PC-3 (cell line): ENCODE measurements around the gene RALY. TPM values are rescaled to one million over a fixed set of nuclear protein-coding genes. Genes with fewer than 3 reads are reported as not detected.

Source experiments
- ATAC-seq: fragments of 200-7000 bp; cut with Tn5 transposase; 2 replicates; pipeline ENCODE4 v1.9.1; 2020; ENCODE audit warnings: mild to moderate bottlenecking, moderate library complexity
- BruUV-seq: library from RNA; stranded (reverse); fragments of 400-500 nt; replicated peaks from 2 replicates; lab custom pipeline; 2021; lab: Mats Ljungman, UMichigan
- CTCF ChIA-PET: fragments of 300-600 bp; sonication (Branson Sonifier 250); formaldehyde crosslinking; loops from one replicate; lab custom pipeline; 2022; ENCODE audit warnings: antibody characterized with exemption; lab: Charles Lee
- POLR2A ChIA-PET: fragments of 300-600 bp; sonication (Branson Sonifier 250); formaldehyde crosslinking; loops from one replicate; lab custom pipeline; 2022; ENCODE audit warnings: antibody characterized with exemption; ENCODE audit not compliant: unreplicated experiment; lab: Charles Lee
- DNase-seq: peaks from one replicate; pipeline ENCODE4 v3.0.0-alpha.2; 2015
- H2AFZ ChIP-seq: fragments of 300-600 bp; sonication (generic); 2 replicates; pipeline ENCODE4 v1.6.0; 2016; ENCODE audit warnings: antibody characterized with exemption, low read length
- H3F3A ChIP-seq: fragments of 300-600 bp; sonication (generic); one replicate; pipeline ENCODE4 v1.6.0; 2017; ENCODE audit warnings: antibody characterized with exemption, low read length, control low read depth, mild to moderate bottlenecking; ENCODE audit not compliant: unreplicated experiment
- H3K27ac ChIP-seq: fragments of 300-600 bp; sonication (generic); 2 replicates; pipeline ENCODE4 v1.5.1; 2016; ENCODE audit warnings: mild to moderate bottlenecking, low read length
- H3K27me3 ChIP-seq: fragments of 300-600 bp; sonication (generic); 2 replicates; pipeline ENCODE4 v1.6.1; 2016; ENCODE audit warnings: low read length, mixed read lengths
- H3K36me3 ChIP-seq: fragments of 300-600 bp; sonication (generic); 2 replicates; pipeline ENCODE4 v1.6.1; 2016; ENCODE audit warnings: low read depth, mixed run types, low read length, mixed read lengths
- H3K4me1 ChIP-seq: fragments of 300-600 bp; sonication (generic); 2 replicates; pipeline ENCODE4 v1.5.1; 2016; ENCODE audit warnings: low read length; ENCODE audit not compliant: insufficient read depth
- H3K4me2 ChIP-seq: fragments of 300-600 bp; sonication (generic); 2 replicates; pipeline ENCODE4 v1.6.0; 2016; ENCODE audit warnings: low read length
- H3K4me3 ChIP-seq: fragments of 300-600 bp; sonication (generic); 2 replicates; pipeline ENCODE4 v1.5.1; 2016; ENCODE audit warnings: mild to moderate bottlenecking, low read length, mixed read lengths
- H3K79me2 ChIP-seq: fragments of 300-600 bp; sonication (generic); 2 replicates; pipeline ENCODE4 v1.6.1; 2017; ENCODE audit warnings: low read length, mixed read lengths
- H3K9ac ChIP-seq: fragments of 300-600 bp; sonication (generic); 2 replicates; pipeline ENCODE4 v1.6.0; 2016; ENCODE audit warnings: mild to moderate bottlenecking, low read length
- H3K9me2 ChIP-seq: fragments of 300-600 bp; sonication (generic); replicated peaks from 2 replicates; pipeline ENCODE4 v1.6.1; 2016; ENCODE audit warnings: mixed run types, low read length, mixed read lengths
- H3K9me3 ChIP-seq: fragments of 300-600 bp; sonication (generic); 2 replicates; pipeline ENCODE4 v1.6.1; 2016; ENCODE audit warnings: low read length, mixed read lengths
- H4K20me1 ChIP-seq: fragments of 300-600 bp; sonication (generic); 2 replicates; pipeline ENCODE4 v1.6.1; 2016; ENCODE audit warnings: low read length, mixed read lengths
- CTCF ChIP-seq: fragments of 300-600 bp; sonication (generic); conservative IDR thresholded peaks from 2 replicates; pipeline ENCODE4 v1.5.1; 2017; ENCODE audit warnings: antibody characterized with exemption, low read depth, mild to moderate bottlenecking, low read length
- EZH2 ChIP-seq: fragments of 300-600 bp; sonication (generic); IDR thresholded peaks from one replicate; pipeline ENCODE4 v1.6.1; 2017; ENCODE audit warnings: antibody characterized with exemption, mild to moderate bottlenecking, low read length; ENCODE audit not compliant: unreplicated experiment
- EZH2phosphoT487 ChIP-seq: fragments of 300-600 bp; sonication (generic); IDR thresholded peaks from 2 replicates; pipeline ENCODE4 v1.6.1; 2018; ENCODE audit warnings: mild to moderate bottlenecking, antibody characterized with exemption, low read length, borderline replicate concordance
- intact Hi-C: fragments of 100-400 bp; cut with micrococcal nuclease; formaldehyde crosslinking; loops from 2 replicates; pipeline ENCODE4 v1.9.0; 2023
- total RNA-seq: library from RNA; depleted of rRNA; stranded (reverse); fragments of >200 nt; gene quantifications from 2 replicates; pipeline ENCODE4 v1.2.3, GENCODE V29; 2014

Gene RALY
- total RNA-seq, 1 experiment from 2014 or later, result 160 TPM

GRCh38 chr20:34068001-34068400, 74.3 kb downstream of the RALY start:
- no TSS peak for BruUV-seq
- no peak for ATAC-seq
- no peaks in the 10 kb centered on the region for H3K9me2 ChIP-seq
- H3K4me3 ChIP-seq, result no peak overlapping the region
- ChIA-PET POLR2A (no interaction called here), CTCF (interaction anchor here (0.7 kb wide), 1 partner anchor 27 kb away, joined by 3 read pairs; no protein-coding TSS in a partner anchor)
- peaks cover 7% of the 10 kb centered on the region; the same call in 1 of the 2 replicates for H3K79me2 ChIP-seq
- TF ChIP-seq EZH2 (no peak), CTCF (no peak), EZH2phosphoT487 (no peak)
- no peak overlapping the region for H3K9ac ChIP-seq
- no peaks in the 10 kb centered on the region; the same call in 1 of the 2 replicates for H3K36me3 ChIP-seq
- no peak for DNase-seq
- intact Hi-C loops, result no loop called here
- no peaks in the 10 kb centered on the region for H3F3A ChIP-seq
- no peaks in the 10 kb centered on the region for H3K27me3 ChIP-seq
- no peak overlapping the region for H2AFZ ChIP-seq
- H3K27ac ChIP-seq, result no peak overlapping the region
- no peaks in the 10 kb centered on the region for H3K9me3 ChIP-seq
- H4K20me1 ChIP-seq, result peaks cover 21% of the 10 kb centered on the region; the same call in 1 of the 2 replicates
- H3K4me1 ChIP-seq, result peaks cover 6% of the 10 kb centered on the region
- H3K4me2 ChIP-seq, result no peak overlapping the region

GRCh38 chr20:34069341-34070078, 75.8 kb downstream of the RALY start:
- POLR2A ChIA-PET, result no interaction called here
- TF ChIP-seq CTCF, result peak; percentile 91
- no peak for TF ChIP-seq EZH2phosphoT487

More at GRCh38 chr20:34069341-34070078, 75.8 kb downstream of the RALY start:
- no peaks in the 10 kb centered on the region; the same call in 1 of the 2 replicates for H3K36me3 ChIP-seq
- no TSS peak for BruUV-seq
- H3K79me2 ChIP-seq, result peaks cover 7% of the 10 kb centered on the region; the same call in 1 of the 2 replicates
- ATAC-seq (peak; percentile 84), DNase-seq (peak; percentile 91)
- H3K9me3 ChIP-seq, result no peaks in the 10 kb centered on the region
- intact Hi-C loops, result loop anchor here (1.0 kb wide), 4 partner anchors 60 to 207 kb away; no protein-coding TSS in a partner anchor
- CTCF ChIA-PET, result interaction anchor here (0.6 to 1.2 kb wide), 2 partner anchors 14 to 155 kb away, joined by 3 to 8 read pairs; no protein-coding TSS in a partner anchor
- H3K4me3 ChIP-seq, result no peak overlapping the region
- H3K9ac ChIP-seq, result no peak overlapping the region
- no peaks in the 10 kb centered on the region for H3K27me3 ChIP-seq
- H3F3A ChIP-seq, result no peaks in the 10 kb centered on the region
- H3K4me2 ChIP-seq, result no peak overlapping the region
- H3K27ac ChIP-seq, result no peak overlapping the region
- H3K9me2 ChIP-seq, result no peaks in the 10 kb centered on the region
- H2AFZ ChIP-seq, result no peak overlapping the region
- peaks cover 6% of the 10 kb centered on the region for H3K4me1 ChIP-seq
- peaks cover 18% of the 10 kb centered on the region; the same call in 1 of the 2 replicates for H4K20me1 ChIP-seq
